Measurements from ENCODE around the gene TOP2A. TPM values are rescaled to one million over a fixed set of nuclear protein-coding genes. Genes with fewer than 3 reads are reported as not detected.
"Not testable (repeated sequence)": the region's sequence is repeated elsewhere in the genome, so short reads cannot be mapped to it uniquely, and the experiment has no call there.

The TOP2A gene
- polyA plus RNA-seq, 4 donors: 1.1 to 69.9 (median 20.3) TPM

- FAIRE-seq: no peak
- no peaks in the 10 kb centered on the region for H3K27me3 ChIP-seq (ENCODE audit: control insufficient read depth in 3 of 3, insufficient read depth in 3 of 3, low read length in 3 of 3)
- H3K4me1 ChIP-seq (ENCODE audit: control insufficient read depth in 3 of 3, insufficient read depth in 2 of 3, low read depth in 1 of 3, low read length in 2 of 3): no peaks in the 10 kb centered on the region
- no peaks in the 10 kb centered on the region for H3K36me3 ChIP-seq (ENCODE audit: control insufficient read depth in 3 of 3, insufficient read depth in 2 of 3, low read depth in 1 of 3, low read length in 3 of 3)
- H3K9me3 ChIP-seq (ENCODE audit: control insufficient read depth in 2 of 2, insufficient read depth in 1 of 2, low read depth in 1 of 2, low read length in 1 of 2): no peaks in the 10 kb centered on the region
- DNase-seq: no peak
- 66 to 81% (median 68%) methylated on average over 4 of the region's 4 CpGs for WGBS, 3 donors
- no peak overlapping the region for H3K27ac ChIP-seq (ENCODE audit: low read depth in 1 of 3, low read length in 2 of 3)
- H3K4me3 ChIP-seq (ENCODE audit: low read depth in 1 of 3, low read length in 3 of 3): no peak overlapping the region
Measured at GRCh38 chr17:40425741-40426140, 8.0 kb upstream of the TOP2A start.

GRCh38 chr17:40422990-40423633, 5.4 kb upstream of the TOP2A start:
- FAIRE-seq: no peak
- 79 to 86% (median 84%) methylated on average over 3 of the region's 3 CpGs for WGBS, 3 donors

GRCh38 chr17:40419559-40420331, 2.0 kb upstream of the TOP2A start:
- no peak for FAIRE-seq
- no peak overlapping the region for H3K4me3 ChIP-seq (ENCODE audit: low read depth in 1 of 3, low read length in 3 of 3)
- peak in 1 of 2 donors; percentile 5 for DNase-seq
- H3K27ac ChIP-seq (ENCODE audit: low read depth in 1 of 3, low read length in 2 of 3): no peak overlapping the region
- H3K9me3 ChIP-seq (ENCODE audit: control insufficient read depth in 2 of 2, insufficient read depth in 1 of 2, low read depth in 1 of 2, low read length in 1 of 2): no peaks in the 10 kb centered on the region
- 60 to 70% (median 70%) methylated on average over 11 of the region's 11 CpGs for WGBS, 3 donors
- H3K27me3 ChIP-seq (ENCODE audit: control insufficient read depth in 3 of 3, insufficient read depth in 3 of 3, low read length in 3 of 3): no peaks in the 10 kb centered on the region
- no peaks in the 10 kb centered on the region for H3K36me3 ChIP-seq (ENCODE audit: control insufficient read depth in 3 of 3, insufficient read depth in 2 of 3, low read depth in 1 of 3, low read length in 3 of 3)
- peaks cover 0 to 8% (median 0%) of the 10 kb centered on the region in 3 donors for H3K4me1 ChIP-seq (ENCODE audit: control insufficient read depth in 3 of 3, insufficient read depth in 2 of 3, low read depth in 1 of 3, low read length in 2 of 3)

More at GRCh38 chr17:40422990-40423633, 5.4 kb upstream of the TOP2A start:
- Histone ChIP-seq H3K4me1 (ENCODE audit: control insufficient read depth in 3 of 3, insufficient read depth in 2 of 3, low read depth in 1 of 3, low read length in 2 of 3) (peaks cover 0 to 3% (median 0%) of the 10 kb centered on the region in 3 donors), H3K27me3 (ENCODE audit: control insufficient read depth in 3 of 3, insufficient read depth in 3 of 3, low read length in 3 of 3) (no peaks in the 10 kb centered on the region), H3K4me3 (ENCODE audit: low read depth in 1 of 3, low read length in 3 of 3) (no peak overlapping the region), H3K9me3 (ENCODE audit: control insufficient read depth in 2 of 2, insufficient read depth in 1 of 2, low read depth in 1 of 2, low read length in 1 of 2) (no peaks in the 10 kb centered on the region), H3K36me3 (ENCODE audit: control insufficient read depth in 3 of 3, insufficient read depth in 2 of 3, low read depth in 1 of 3, low read length in 3 of 3) (no peaks in the 10 kb centered on the region), H3K27ac (ENCODE audit: low read depth in 1 of 3, low read length in 2 of 3) (no peak overlapping the region)
- DNase-seq: no peak

- WGBS, 3 donors: 68 to 73% (median 73%) methylated on average over 16 of the region's 16 CpGs
- no peak for FAIRE-seq
- H3K27ac ChIP-seq (ENCODE audit: low read depth in 1 of 3, low read length in 2 of 3): peak overlapping the region in 2 of 3 donors; percentile 29 to 41
- DNase-seq: no peak
- H3K4me3 ChIP-seq (ENCODE audit: low read depth in 1 of 3, low read length in 3 of 3): peak overlapping the region in 2 of 3 donors; percentile 55 to 75
- H3K36me3 ChIP-seq (ENCODE audit: control insufficient read depth in 3 of 3, insufficient read depth in 2 of 3, low read depth in 1 of 3, low read length in 3 of 3): peaks cover 0 to 3% (median 0%) of the 10 kb centered on the region in 3 donors
- H3K4me1 ChIP-seq (ENCODE audit: control insufficient read depth in 3 of 3, insufficient read depth in 2 of 3, low read depth in 1 of 3, low read length in 2 of 3): peaks cover 0 to 8% (median 0%) of the 10 kb centered on the region in 3 donors
- no peaks in the 10 kb centered on the region for H3K27me3 ChIP-seq (ENCODE audit: control insufficient read depth in 3 of 3, insufficient read depth in 3 of 3, low read length in 3 of 3)
- no peaks in the 10 kb centered on the region for H3K9me3 ChIP-seq (ENCODE audit: control insufficient read depth in 2 of 2, insufficient read depth in 1 of 2, low read depth in 1 of 2, low read length in 1 of 2)
Measured at GRCh38 chr17:40418428-40418706, 671 bp upstream of the TOP2A start.

- Histone ChIP-seq H3K27me3 (ENCODE audit: control insufficient read depth in 3 of 3, insufficient read depth in 3 of 3, low read length in 3 of 3) (no peaks in the 10 kb centered on the region), H3K9me3 (ENCODE audit: control insufficient read depth in 2 of 2, insufficient read depth in 1 of 2, low read depth in 1 of 2, low read length in 1 of 2) (no peaks in the 10 kb centered on the region), H3K4me1 (ENCODE audit: control insufficient read depth in 3 of 3, insufficient read depth in 2 of 3, low read depth in 1 of 3, low read length in 2 of 3) (peaks cover 0 to 8% (median 0%) of the 10 kb centered on the region in 3 donors), H3K36me3 (ENCODE audit: control insufficient read depth in 3 of 3, insufficient read depth in 2 of 3, low read depth in 1 of 3, low read length in 3 of 3) (peaks cover 0 to 3% (median 0%) of the 10 kb centered on the region in 3 donors), H3K4me3 (ENCODE audit: low read depth in 1 of 3, low read length in 3 of 3) (peak overlapping the region; percentile 26 to 75 (median 59)), H3K27ac (ENCODE audit: low read depth in 1 of 3, low read length in 2 of 3) (no peak overlapping the region)
- DNase-seq: peak in 1 of 2 donors; percentile 41
- no peak for FAIRE-seq
- WGBS, 3 donors: 0 to 1% (median 0%) methylated on average over 21 of the region's 21 CpGs
Measured at GRCh38 chr17:40417258-40417608, 463 bp downstream of the TOP2A start.

- H3K4me3 ChIP-seq (ENCODE audit: low read depth in 1 of 3, low read length in 3 of 3): peak overlapping the region in 1 of 3 donors; percentile 75
- no peak for FAIRE-seq
- WGBS, 3 donors: 25 to 34% (median 31%) methylated on average over 3 of the region's 3 CpGs
Measured at GRCh38 chr17:40416671-40417070, 1.0 kb downstream of the TOP2A start.

GRCh38 chr17:40415390-40415789, 2.3 kb downstream of the TOP2A start:
- WGBS, 3 donors: 25 to 45% (median 34%) methylated on average over 3 of the region's 3 CpGs
- FAIRE-seq (no peak), DNase-seq (peak; percentile 45 to 48)
- Histone ChIP-seq H3K4me3 (ENCODE audit: low read depth in 1 of 3, low read length in 3 of 3) (no peak overlapping the region), H3K27me3 (ENCODE audit: control insufficient read depth in 3 of 3, insufficient read depth in 3 of 3, low read length in 3 of 3) (no peaks in the 10 kb centered on the region), H3K36me3 (ENCODE audit: control insufficient read depth in 3 of 3, insufficient read depth in 2 of 3, low read depth in 1 of 3, low read length in 3 of 3) (peaks cover 0 to 6% (median 0%) of the 10 kb centered on the region in 3 donors), H3K9me3 (ENCODE audit: control insufficient read depth in 2 of 2, insufficient read depth in 1 of 2, low read depth in 1 of 2, low read length in 1 of 2) (no peaks in the 10 kb centered on the region), H3K27ac (ENCODE audit: low read depth in 1 of 3, low read length in 2 of 3) (no peak overlapping the region), H3K4me1 (ENCODE audit: control insufficient read depth in 3 of 3, insufficient read depth in 2 of 3, low read depth in 1 of 3, low read length in 2 of 3) (peaks cover 0 to 8% (median 0%) of the 10 kb centered on the region in 3 donors)

More at GRCh38 chr17:40416671-40417070, 1.0 kb downstream of the TOP2A start:
- peaks cover 0 to 6% (median 0%) of the 10 kb centered on the region in 3 donors for H3K36me3 ChIP-seq (ENCODE audit: control insufficient read depth in 3 of 3, insufficient read depth in 2 of 3, low read depth in 1 of 3, low read length in 3 of 3)
- H3K4me1 ChIP-seq (ENCODE audit: control insufficient read depth in 3 of 3, insufficient read depth in 2 of 3, low read depth in 1 of 3, low read length in 2 of 3): peaks cover 0 to 8% (median 0%) of the 10 kb centered on the region in 3 donors
- no peaks in the 10 kb centered on the region for H3K9me3 ChIP-seq (ENCODE audit: control insufficient read depth in 2 of 2, insufficient read depth in 1 of 2, low read depth in 1 of 2, low read length in 1 of 2)
- no peaks in the 10 kb centered on the region for H3K27me3 ChIP-seq (ENCODE audit: control insufficient read depth in 3 of 3, insufficient read depth in 3 of 3, low read length in 3 of 3)
- H3K27ac ChIP-seq (ENCODE audit: low read depth in 1 of 3, low read length in 2 of 3): no peak overlapping the region
- no peak for DNase-seq

GRCh38 chr17:40414312-40414711, 3.4 kb downstream of the TOP2A start:
- FAIRE-seq; H3K4me1 ChIP-seq (ENCODE audit: control insufficient read depth in 3 of 3, insufficient read depth in 2 of 3, low read depth in 1 of 3, low read length in 2 of 3); H3K27me3 ChIP-seq (ENCODE audit: control insufficient read depth in 3 of 3, insufficient read depth in 3 of 3, low read length in 3 of 3); H3K36me3 ChIP-seq (ENCODE audit: control insufficient read depth in 3 of 3, insufficient read depth in 2 of 3, low read depth in 1 of 3, low read length in 3 of 3); H3K4me3 ChIP-seq (ENCODE audit: low read depth in 1 of 3, low read length in 3 of 3); DNase-seq; H3K27ac ChIP-seq (ENCODE audit: low read depth in 1 of 3, low read length in 2 of 3); H3K9me3 ChIP-seq (ENCODE audit: control insufficient read depth in 2 of 2, insufficient read depth in 1 of 2, low read depth in 1 of 2, low read length in 1 of 2): not testable (repeated sequence)
- 81 to 92% (median 89%) methylated on average over 4 of the region's 4 CpGs for WGBS, 3 donors

Measured in small intestine (tissue), 7 donors.